HG02678 (cell line): Measurements from ENCODE around the gene NEUROG1.

Source experiments
- ATAC-seq: cut with Tn5 transposase; IDR thresholded peaks from one replicate; pipeline ENCODE4 v1.9.1; 2021; ENCODE audit warnings: mild to moderate bottlenecking, moderate library complexity; ENCODE audit not compliant: unreplicated experiment

NEUROG1 gene, protein sequence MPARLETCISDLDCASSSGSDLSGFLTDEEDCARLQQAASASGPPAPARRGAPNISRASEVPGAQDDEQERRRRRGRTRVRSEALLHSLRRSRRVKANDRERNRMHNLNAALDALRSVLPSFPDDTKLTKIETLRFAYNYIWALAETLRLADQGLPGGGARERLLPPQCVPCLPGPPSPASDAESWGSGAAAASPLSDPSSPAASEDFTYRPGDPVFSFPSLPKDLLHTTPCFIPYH

GRCh38 chr5:135535820-135536801 is at the start of gene NEUROG1:
Gene NEUROG1, minus strand, starts transcription at chr5:135535964. Its CDS starts 274 bp downstream, at chr5:135535690.
- ATAC-seq, result no peak

- no peak for ATAC-seq
Observed at GRCh38 chr5:135584918-135585317, 49.2 kb upstream of the NEUROG1 start.

DNA sequence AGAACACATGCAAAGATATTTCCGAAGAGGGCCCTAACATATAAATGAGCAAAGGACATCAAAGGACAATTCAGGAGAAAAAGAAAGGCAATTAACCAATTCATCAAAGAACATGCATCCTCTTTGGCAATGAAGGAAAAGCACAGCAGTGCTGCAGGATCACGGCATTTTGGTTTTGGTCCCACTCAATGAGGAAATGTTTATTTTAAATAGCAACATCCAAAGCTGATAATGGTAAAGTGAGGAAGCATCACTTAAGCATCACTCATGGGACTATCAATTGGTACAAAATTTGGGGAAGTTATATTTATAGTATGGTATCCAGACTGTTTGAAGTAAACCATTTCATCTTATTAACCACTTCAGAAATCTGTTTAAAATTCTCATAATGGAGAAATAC is 48.5 kb upstream of the NEUROG1 start:
- ATAC-seq, result no peak

DNA sequence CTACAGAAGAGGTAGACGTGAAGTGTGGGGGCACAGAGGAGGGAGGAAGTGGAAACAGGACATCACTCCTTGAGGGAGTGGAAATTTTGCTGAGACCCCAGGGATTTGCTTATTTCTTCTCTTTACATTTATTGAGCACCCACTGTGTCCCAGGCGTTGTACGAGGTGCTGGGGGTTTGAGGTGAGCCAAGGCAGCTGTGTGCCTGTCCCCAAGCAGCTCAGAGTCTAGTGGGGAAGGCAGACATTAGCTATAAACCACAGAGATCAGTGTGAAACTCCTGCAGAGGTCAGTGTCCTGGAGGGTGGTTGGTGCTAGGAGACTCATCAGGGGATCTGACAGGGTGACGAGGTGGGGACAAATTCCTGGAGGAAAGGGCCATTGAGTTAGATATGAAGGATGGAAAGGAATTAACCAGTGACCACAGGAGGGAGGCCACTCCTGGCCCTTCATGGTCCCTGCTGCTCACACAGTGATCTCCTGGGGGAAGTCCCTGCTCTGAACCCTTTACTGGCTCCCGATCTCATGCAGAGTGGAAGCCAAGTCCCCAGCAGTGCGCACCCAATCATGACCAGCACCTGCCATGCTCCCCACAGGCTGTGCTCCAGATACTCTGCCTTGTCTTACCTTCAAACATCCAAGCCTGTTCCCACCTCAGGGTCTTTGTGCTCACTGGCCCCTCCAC is 46.5 kb upstream of the NEUROG1 start:
- no peak for ATAC-seq

- no peak for ATAC-seq
Observed at GRCh38 chr5:135578685-135579341, 43.0 kb upstream of the NEUROG1 start, which contains the start of gene CXCL14. Gene CXCL14, minus strand, starts transcription at chr5:135578991. Its CDS starts 213 bp downstream, at chr5:135578778.

GRCh38 chr5:135578305-135578684 is 42.5 kb upstream of the NEUROG1 start:
- no peak for ATAC-seq

DNA sequence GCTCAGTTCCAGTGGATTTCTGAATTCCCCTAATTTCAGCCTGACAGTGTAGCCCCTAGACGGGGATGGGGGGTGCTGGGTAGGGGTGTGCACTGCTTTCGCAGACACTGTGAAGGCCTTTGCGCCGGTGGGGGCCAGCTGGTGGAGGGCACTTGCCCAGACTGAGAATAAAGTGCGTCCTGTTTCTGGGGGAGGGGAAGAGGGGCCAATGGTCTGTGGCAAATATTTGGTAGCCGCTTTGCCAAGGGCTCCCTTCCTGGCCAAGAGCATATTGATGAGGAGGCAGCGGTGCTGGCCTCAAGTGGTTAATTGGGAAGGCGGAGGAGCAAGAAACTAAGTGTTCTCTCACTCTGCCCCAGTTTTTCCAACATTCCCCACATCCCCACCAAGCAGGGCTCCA is 41.7 kb upstream of the NEUROG1 start:
- no peak for ATAC-seq

- no peak for ATAC-seq
Observed at GRCh38 chr5:135576075-135576599, 40.4 kb upstream of the NEUROG1 start.

DNA sequence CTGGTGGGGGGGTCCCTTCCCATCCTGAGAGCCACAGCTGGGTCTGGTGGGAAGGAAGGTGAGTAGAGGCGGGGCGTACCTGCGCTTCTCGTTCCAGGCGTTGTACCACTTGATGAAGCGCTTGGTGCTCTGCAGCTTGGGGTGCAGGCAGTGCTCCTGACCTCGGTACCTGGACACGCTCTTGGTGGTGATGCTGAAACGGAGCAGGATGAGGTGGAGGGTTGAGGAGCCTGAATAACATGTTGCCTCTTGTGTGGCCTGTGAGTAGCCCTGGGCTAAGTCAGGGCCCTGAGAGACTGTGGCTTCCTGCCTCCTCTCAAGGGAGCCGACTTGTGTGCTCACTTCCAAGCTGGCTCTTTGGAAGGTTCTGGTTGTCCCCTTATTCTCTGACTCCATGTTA is 38.7 kb upstream of the NEUROG1 start:
- ATAC-seq, result no peak

- no peak for ATAC-seq
Observed at GRCh38 chr5:135571902-135572301, 36.1 kb upstream of the NEUROG1 start.

DNA sequence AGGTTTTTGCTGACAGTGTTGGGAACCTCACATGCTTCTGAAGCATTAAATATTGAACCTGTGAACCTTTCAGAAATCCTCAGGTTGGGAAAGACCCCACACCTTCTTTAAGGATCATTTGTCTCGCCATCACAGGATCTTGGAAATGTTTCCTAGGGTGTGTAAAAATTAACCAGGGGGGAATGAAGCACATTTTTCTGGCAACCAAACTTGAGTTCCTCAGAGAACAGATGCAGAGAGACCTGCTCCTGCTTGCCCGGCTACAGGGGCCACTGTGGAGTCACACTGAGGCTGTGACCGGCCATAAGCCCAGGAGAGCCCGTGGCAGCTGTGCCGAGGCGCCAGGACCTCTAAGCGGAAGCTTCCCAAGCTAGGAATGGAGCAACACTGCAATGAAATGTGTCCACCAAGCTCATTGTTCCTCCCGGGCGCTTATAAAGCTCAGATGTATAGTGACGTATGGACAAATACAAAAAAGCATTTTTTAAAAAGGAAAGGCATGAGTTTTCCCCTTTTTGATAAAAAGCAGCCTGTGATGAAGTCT is 35.4 kb upstream of the NEUROG1 start:
- ATAC-seq, result no peak

DNA sequence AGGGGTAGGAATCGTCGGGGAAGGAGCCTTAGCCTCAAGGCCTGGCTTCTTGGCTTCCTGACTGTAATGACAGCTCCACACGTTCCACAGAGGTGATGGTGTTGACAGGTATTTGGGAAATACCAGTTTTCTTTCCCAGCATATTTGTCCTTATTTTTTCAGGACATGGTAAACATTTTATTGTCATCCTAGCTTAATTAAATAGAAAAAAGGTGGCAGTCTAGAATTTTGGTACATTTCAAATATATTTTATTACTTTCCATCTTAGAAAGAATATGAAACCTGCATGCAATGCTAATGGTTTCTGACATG is 34.6 kb upstream of the NEUROG1 start:
- no peak for ATAC-seq

- ATAC-seq, result no peak
Observed at GRCh38 chr5:135569755-135570452, 34.1 kb upstream of the NEUROG1 start.

- no peak for ATAC-seq
Observed at GRCh38 chr5:135568923-135569360, 33.2 kb upstream of the NEUROG1 start.

DNA sequence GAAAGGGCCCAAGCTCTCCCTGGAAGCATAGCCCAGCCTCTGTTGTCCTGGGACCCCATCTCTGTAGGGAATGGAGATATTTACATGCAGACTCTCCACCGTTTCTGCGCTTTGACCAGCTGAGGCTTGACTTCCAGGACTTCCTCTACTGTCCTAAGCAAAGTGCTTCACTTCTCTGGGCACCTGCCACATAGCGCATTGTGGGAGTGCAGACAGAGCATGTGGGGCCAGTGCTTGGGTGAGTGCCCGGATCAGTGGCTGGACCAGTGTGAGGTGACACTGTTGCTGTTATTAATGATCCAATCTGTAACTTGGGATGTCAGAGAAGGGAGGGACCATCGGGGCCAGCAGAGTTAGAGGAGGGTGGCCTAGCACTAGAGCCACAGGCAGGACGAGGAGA is 32.5 kb upstream of the NEUROG1 start:
- no peak for ATAC-seq

GRCh38 chr5:135567661-135568060 is 31.9 kb upstream of the NEUROG1 start:
- ATAC-seq, result no peak

- ATAC-seq, result no peak
Observed at GRCh38 chr5:135566422-135567400, 30.9 kb upstream of the NEUROG1 start.

DNA sequence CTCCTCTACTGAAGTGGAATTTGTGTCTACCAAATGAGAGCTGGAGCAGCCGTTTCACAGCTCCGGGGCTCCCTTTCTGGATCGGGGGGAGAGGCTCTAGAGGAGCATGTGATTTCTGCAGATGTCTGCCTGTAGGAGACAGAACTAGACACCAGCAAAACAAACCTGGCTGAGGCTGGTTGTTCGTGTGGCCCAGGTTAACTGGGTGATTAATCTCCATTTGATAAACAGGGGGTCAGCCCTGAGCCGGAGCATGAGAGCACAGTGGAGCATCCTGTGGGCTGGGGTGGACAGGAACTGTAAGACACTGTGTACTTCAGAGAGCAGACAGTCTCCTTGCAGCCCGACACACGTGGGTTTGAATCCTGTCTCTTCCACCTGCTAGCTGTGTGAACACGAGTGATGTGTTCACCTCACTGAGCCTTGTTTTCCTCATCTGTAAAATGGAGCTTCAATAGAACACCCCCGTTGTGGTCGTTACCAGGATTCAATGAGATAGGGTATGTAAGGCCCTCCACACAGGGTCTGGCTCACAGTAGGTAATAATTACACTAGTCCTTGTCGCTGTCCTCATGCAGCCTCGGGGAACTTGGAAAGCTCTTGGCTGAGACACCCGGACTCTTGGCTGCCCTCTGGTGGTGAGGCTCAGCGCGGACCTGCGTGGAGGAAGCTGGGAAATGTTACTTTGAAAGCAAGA is 30.1 kb upstream of the NEUROG1 start:
- no peak for ATAC-seq
